Vagina (tissue), 2 donors: ENCODE measurements around the gene KCNN3.

Experiments used
- POLR2AphosphoS5 ChIP-seq, 2 donors: sonication (generic); formaldehyde crosslinking; IDR thresholded peaks; one replicate each; pipeline ENCODE4 v1.9.0; 2017; ENCODE audit warnings: antibody characterized with exemption in 2 of 2, mild to moderate bottlenecking in 2 of 2, low read depth in 1 of 2; ENCODE audit not compliant: insufficient read depth in 1 of 2
- TF ChIP-seq, protein P1 (sequence below), 3 experiments: fragments of 450-650 bp in 2 of 3; fragments of 200-600 bp in 1 of 3; sonication (generic) in 1 of 3; IDR thresholded peaks; one replicate each; pipeline ENCODE4 v1.5.1; 2017 to 2019; ENCODE audit warnings: antibody characterized with exemption in 3 of 3, mild to moderate bottlenecking in 2 of 3, moderate library complexity in 2 of 3

GRCh38 chr1:154797175-154797574 lies 72.9 kb downstream of the KCNN3 start:
- TF ChIP-seq POLR2AphosphoS5 (IDR thresholded peaks at IDR 0.05; ENCODE audit: insufficient read depth in 1 of 2, low read depth in 1 of 2): no peak
- TF ChIP-seq, protein P1, sequence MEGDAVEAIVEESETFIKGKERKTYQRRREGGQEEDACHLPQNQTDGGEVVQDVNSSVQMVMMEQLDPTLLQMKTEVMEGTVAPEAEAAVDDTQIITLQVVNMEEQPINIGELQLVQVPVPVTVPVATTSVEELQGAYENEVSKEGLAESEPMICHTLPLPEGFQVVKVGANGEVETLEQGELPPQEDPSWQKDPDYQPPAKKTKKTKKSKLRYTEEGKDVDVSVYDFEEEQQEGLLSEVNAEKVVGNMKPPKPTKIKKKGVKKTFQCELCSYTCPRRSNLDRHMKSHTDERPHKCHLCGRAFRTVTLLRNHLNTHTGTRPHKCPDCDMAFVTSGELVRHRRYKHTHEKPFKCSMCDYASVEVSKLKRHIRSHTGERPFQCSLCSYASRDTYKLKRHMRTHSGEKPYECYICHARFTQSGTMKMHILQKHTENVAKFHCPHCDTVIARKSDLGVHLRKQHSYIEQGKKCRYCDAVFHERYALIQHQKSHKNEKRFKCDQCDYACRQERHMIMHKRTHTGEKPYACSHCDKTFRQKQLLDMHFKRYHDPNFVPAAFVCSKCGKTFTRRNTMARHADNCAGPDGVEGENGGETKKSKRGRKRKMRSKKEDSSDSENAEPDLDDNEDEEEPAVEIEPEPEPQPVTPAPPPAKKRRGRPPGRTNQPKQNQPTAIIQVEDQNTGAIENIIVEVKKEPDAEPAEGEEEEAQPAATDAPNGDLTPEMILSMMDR (IDR thresholded peaks at IDR 0.05): no peak
